Choroid plexus epithelial cell (primary cell): ENCODE results near the gene SLC16A5.
"Not testable (repeated sequence)": the region's sequence is repeated elsewhere in the genome, so short reads cannot be mapped to it uniquely, and the experiment has no call there.

ENCODE experiments used
- DNase-seq: peaks from one replicate; pipeline ENCODE4 v3.0.0-alpha.2; 2010; ENCODE audit warnings: low read depth
- H3K4me3 ChIP-seq: 2 replicates; pipeline ENCODE4 v1.5.1; 2011; ENCODE audit warnings: low read depth, mild to moderate bottlenecking, control low read depth, low read length, moderate library complexity
- CTCF ChIP-seq: conservative IDR thresholded peaks from 2 replicates; pipeline ENCODE4 v1.5.1; 2011; ENCODE audit warnings: low read depth, mild to moderate bottlenecking, control low read depth, inconsistent platforms, low read length, moderate library complexity

The SLC16A5 gene

GRCh38 chr17:75128694-75129505 lies 41.1 kb downstream of the SLC16A5 start:
- no peak for TF ChIP-seq CTCF
- no peak overlapping the region for H3K4me3 ChIP-seq
- DNase-seq = no peak

- H3K4me3 ChIP-seq = no peak overlapping the region
- no peak for DNase-seq
- no peak for TF ChIP-seq CTCF
Measured at GRCh38 chr17:75129576-75129975, 41.8 kb downstream of the SLC16A5 start.

GRCh38 chr17:75130059-75130631 lies 42.4 kb downstream of the SLC16A5 start:
- no peak for TF ChIP-seq CTCF
- no peak for DNase-seq
- no peak overlapping the region for H3K4me3 ChIP-seq

GRCh38 chr17:75130632-75131277 lies 43.0 kb downstream of the SLC16A5 start:
- peak; percentile 75 for DNase-seq
- TF ChIP-seq CTCF = peak; percentile 74
- H3K4me3 ChIP-seq = peak overlapping the region; percentile 78

- peak; percentile 79 for DNase-seq
- TF ChIP-seq CTCF = peak; percentile 43
- H3K4me3 ChIP-seq = peak within 1 kb of the TSS; percentile 78
Measured at GRCh38 chr17:75131278-75132017, 43.7 kb downstream of the SLC16A5 start, which contains the start of gene NT5C. TSS of gene NT5C (minus strand) at chr17:75131742. CDS start at chr17:75131707, 35 bp downstream.

- DNase-seq = not testable (repeated sequence)
- H3K4me3 ChIP-seq = peak overlapping the region; percentile 78
Measured at GRCh38 chr17:75132018-75133000, 44.6 kb downstream of the SLC16A5 start.
